IPS-NIHi11 (cell line): Measurements from ENCODE around the gene BARX2.

Source experiments
- DNase-seq: peaks from one replicate; pipeline ENCODE4 v3.0.0; 2012; ENCODE audit warnings: mixed read lengths, low spot score

BARX2 gene

DNA sequence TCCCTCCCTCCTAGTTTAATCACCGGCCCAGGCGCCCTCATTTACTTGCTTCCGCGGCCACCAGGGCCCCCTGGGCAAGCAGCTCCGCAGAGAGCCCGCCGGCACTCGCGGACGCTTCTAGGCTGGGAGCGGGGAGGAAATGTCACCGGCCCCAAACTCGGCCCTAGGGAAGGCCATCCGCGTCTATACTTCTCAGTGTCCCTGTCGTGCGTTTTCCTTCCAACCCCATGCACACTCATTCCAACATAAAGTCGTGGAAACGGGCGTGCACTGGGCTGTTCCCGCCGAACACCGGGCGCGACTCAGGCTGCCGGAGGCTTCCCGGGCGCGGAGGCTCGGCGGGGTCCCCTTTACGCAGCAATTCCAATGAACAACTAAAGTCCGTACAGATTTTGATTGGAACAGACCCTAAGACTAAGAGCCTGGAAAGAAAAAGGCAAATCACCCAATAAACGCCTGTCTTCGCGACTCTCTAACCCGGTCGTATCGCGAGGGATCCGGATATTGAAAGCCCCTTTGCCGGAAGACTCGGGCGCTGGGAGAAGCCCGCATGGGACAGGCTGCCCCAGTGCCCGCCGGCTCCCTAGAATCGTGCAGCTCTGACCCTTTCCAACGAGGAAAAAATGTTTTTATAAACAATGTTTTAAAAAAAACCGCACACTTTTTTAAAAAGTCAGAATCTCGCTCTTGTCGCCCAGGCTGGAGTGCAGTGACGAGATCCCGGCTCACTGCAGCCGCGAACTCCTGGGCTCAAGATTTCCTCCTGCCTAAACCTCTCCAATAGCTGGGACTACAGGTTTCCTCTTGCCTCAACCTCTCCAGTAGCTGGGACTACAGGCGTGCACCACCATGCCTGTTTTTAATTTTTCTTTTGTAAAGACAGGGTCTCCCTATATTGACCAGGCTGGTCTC is 1.3 kb upstream of the BARX2 start:
- DNase-seq, result peak; percentile 39

GRCh38 chr11:129374993-129375750 is 476 bp upstream of the BARX2 start:
- DNase-seq, result peak; percentile 52

GRCh38 chr11:129376658-129377341 is 1.2 kb downstream of the BARX2 start:
- no peak for DNase-seq

DNA sequence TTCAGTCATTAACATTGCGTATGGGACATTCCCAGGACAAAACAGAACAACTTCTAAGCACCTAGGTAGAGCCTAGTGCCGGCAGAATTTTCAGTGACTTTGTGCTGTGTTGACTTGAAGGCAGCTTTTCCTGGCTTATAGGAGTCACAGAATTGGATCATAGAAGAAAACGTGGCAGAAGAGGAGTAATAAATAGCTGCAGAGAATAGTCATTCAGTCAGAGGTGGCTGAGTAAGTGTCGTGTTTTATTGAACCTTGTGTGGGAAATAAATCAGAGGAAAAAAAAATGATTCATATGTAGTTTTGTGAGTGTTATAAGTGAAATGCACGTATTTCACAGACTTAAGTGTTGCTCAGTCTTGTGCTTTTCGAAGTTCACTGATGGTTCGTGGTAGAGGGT is 2.1 kb downstream of the BARX2 start:
- no peak for DNase-seq

DNA sequence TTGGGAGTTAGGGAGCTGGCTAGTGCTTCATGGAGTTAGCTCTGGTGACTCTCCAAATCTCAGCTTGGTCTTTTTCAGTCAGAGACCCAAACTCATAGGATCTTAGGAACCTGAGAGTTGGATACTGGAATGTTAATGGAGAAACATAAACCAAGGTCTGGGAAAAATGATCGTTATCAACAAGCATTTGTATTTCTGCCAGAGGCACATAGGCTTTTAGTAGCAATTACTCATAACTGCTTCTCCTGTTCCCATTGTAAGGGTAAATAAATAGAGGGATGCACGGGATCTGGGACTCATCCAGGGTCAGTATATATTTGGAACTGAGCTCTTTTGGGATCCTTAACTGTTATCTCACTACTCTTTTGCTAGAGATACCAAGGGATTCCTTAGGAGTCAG is 4.8 kb downstream of the BARX2 start:
- no peak for DNase-seq

GRCh38 chr11:129382583-129382982 is 6.9 kb downstream of the BARX2 start:
- DNase-seq, result no peak

- no peak for DNase-seq
These were observed 7.4 kb downstream of the BARX2 start for GRCh38 chr11:129383060-129383459.

DNA sequence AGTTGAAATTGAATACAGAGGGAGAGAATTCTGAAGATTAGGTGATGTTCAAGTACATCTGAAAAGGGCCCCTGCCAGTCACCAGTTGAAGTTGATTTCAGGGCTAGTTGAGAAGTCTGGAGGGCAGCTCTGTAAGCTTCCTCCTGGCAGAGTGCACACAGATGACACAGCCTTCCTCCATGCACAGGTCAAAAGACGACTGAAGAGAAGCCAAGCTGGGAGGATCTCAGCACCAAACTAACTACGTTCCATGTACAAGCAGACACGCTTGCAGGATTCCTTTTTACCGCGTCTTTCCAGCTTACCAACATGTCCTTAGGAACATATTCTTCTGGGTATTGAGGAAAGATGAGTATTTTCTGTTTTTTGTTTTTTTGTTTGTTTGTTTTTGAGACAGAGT is 7.9 kb downstream of the BARX2 start:
- DNase-seq, result no peak

DNA sequence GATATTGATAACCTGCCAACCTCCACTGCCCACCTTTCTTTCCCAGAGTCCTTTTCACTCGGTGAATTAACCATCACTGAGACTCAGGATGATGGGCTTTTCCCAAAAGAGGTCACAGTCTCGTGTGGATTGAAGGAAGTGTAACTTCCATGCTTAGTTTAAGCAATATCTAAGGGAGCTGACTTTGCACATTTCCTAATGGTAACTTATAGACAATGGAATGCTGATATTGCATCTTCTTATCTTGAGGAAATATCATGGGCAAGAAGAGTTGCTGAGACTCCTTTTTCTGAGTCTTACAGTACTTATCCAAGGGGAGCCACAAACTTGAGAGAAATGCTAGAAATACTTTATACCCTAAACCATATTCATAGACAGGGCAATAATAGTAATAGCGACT is 8.8 kb downstream of the BARX2 start:
- no peak for DNase-seq

- DNase-seq, result no peak
These were observed 10.2 kb downstream of the BARX2 start for GRCh38 chr11:129385801-129386200.

DNA sequence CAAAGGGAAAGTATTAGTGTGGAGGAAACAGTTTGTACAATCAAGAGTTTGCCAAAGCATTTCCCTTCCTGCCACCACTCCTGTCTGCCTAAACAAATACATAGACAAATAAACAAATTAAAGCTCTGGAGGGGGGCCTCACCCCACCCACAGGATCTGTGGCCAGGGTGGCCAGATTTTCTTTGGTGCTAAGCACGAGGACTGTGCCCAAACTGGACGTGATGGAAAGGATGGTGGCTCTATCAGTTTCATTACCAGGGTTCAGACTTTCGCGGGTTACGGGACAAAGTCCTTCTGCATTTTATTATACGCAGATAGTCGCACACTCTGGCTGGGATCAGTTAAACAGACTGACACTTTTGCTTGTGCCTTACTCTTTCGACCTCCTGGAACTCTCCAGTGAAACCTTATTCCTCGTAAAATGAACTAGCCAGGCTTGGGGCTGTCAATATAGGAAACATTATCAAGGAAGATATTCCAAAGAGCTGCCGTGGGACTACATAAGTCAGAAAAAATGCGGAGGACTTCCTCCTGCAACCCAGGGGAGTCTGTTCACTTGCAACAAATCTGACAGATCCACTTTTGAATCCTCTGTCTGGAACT is 11.2 kb downstream of the BARX2 start:
- no peak for DNase-seq

GRCh38 chr11:129387434-129387833 is 11.8 kb downstream of the BARX2 start:
- no peak for DNase-seq

- no peak for DNase-seq
These were observed 13.2 kb downstream of the BARX2 start for GRCh38 chr11:129388824-129389223.

GRCh38 chr11:129390303-129390821 is 14.7 kb downstream of the BARX2 start:
- DNase-seq, result no peak

DNA sequence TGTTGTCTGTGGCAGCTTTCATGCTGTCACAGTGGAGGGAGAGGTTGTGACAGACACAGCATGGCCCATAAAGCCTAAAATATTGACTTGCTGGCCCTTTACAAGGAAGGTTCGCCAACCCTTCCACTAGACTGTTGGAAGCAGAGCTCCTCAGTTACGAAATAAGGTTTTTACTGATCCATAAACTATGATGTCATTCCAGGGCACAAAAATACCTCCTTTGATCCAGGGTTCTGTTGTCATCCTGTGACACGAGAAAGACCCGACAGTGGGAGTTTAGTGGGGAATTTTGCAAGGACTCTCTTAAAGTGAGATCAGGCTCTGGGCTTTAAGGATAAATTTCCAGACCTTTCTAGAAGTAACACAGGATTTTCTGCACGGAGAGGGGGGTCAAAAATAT is 15.7 kb downstream of the BARX2 start:
- DNase-seq, result no peak

GRCh38 chr11:129391821-129392220 is 16.2 kb downstream of the BARX2 start:
- no peak for DNase-seq

GRCh38 chr11:129392995-129393394 is 17.3 kb downstream of the BARX2 start:
- DNase-seq, result no peak

- no peak for DNase-seq
These were observed 19.1 kb downstream of the BARX2 start for GRCh38 chr11:129394709-129395108.

DNA sequence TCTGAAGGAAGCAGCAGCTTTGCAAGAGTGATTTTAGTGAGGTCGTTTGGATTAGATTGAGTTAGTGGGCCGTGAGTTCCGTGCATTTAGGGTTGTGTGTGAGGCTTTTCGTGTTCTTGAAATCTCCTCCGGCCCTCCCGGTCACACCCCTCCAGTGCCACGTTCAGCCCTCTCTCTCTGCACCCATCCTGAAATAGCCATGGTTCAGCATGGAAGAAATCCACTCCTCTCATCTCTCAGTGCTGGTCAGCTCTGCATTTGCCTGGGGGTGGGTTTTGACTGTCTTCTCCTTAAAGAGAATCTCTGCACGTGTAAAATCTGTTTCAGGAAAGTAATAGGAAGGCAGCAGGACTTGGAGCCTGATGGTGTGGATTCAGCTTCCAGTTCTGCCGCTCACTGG is 19.8 kb downstream of the BARX2 start:
- DNase-seq, result no peak

DNA sequence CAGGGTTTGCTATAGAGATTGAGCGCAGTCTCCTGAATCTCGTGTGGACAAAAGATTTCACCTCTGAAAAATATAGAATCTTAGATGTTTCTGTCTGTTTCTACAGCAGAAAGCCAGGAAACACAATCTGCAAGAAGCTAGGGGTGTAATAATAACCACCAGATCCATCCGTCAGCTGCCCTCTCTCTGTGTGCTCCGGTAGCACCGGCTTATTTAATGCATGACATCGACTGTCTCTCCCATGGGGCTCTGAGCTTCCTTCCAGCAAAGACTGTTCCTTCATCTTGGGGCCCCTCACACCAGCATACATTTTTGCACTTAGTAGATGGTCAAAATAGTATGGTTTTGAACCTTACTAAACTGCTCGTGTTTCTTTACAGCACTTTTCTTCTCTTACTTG is 20.2 kb downstream of the BARX2 start:
- no peak for DNase-seq

- DNase-seq, result no peak
These were observed 20.8 kb downstream of the BARX2 start for GRCh38 chr11:129396454-129396853.
